ENCODE results near the gene NISCH.

DNA sequence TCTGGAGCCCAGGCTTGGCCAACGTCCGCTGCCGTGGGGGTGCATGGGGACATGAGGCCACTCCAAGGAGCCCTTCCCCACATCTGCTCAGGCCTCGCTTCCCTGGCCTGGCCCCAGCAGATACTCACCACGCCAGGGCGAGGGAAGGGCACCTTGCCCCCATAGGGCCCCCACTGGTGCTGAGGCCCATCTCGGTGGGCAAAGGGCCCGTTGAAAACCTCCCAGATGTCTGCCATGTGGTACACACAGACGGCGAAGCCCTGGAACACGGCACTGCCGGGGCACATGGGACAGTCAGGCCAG, 15.2 kb upstream of the NISCH start:
- no peak for TF ChIP-seq CTCF (IDR thresholded peaks at IDR 0.05; ENCODE audit: extremely low read depth in 1 of 2, insufficient read depth in 1 of 2, low read depth in 1 of 2, low read length in 2 of 2)
- TF ChIP-seq MYC (IDR thresholded peaks at IDR 0.05; ENCODE audit: low read depth, low read length) = no peak
- no peak for TF ChIP-seq FOS (IDR thresholded peaks at IDR 0.05; ENCODE audit: borderline replicate concordance, insufficient read depth, low read length)
- no peak for TF ChIP-seq POLR2AphosphoS5 (IDR thresholded peaks at IDR 0.05; ENCODE audit: insufficient read depth, low read depth, low read length)
- TF ChIP-seq POLR2A (IDR thresholded peaks at IDR 0.05; ENCODE audit: low read depth, low read length) = no peak
- no peak for TF ChIP-seq EZH2 (IDR thresholded peaks at IDR 0.05; ENCODE audit: borderline replicate concordance, low read depth, low read length, severe bottlenecking)
- TF ChIP-seq JUN (IDR thresholded peaks at IDR 0.05; ENCODE audit: borderline replicate concordance, insufficient read depth, insufficient read length, low read depth) = no peak
- TF ChIP-seq MAX (IDR thresholded peaks at IDR 0.05; ENCODE audit: insufficient read depth, insufficient read length) = no peak
- TF ChIP-seq GATA2 (IDR thresholded peaks at IDR 0.05; ENCODE audit: insufficient read depth, insufficient read length, low read depth, low read length) = no peak

All from endothelial cell of umbilical vein (primary cell).